Esophagus squamous epithelium (tissue), 4 donors: ENCODE data around the gene FARP2.

Source experiments
- POLR2A ChIP-seq, 4 donors: fragments of 450-650 bp; IDR thresholded peaks; one replicate each; pipeline ENCODE4 v1.6.1; 2017; ENCODE audit warnings: antibody characterized with exemption in 4 of 4, mild to moderate bottlenecking in 4 of 4, moderate library complexity in 3 of 4
- TF ChIP-seq, protein P1 (sequence below), 6 experiments: fragments of 450-650 bp in 4 of 6; fragments of 200-600 bp in 2 of 6; sonication (generic) in 2 of 6; IDR thresholded peaks; one replicate each; pipeline ENCODE4 v1.5.1; 2016 to 2019; ENCODE audit warnings: antibody characterized with exemption in 6 of 6, mild to moderate bottlenecking in 4 of 6, moderate library complexity in 4 of 6

DNA sequence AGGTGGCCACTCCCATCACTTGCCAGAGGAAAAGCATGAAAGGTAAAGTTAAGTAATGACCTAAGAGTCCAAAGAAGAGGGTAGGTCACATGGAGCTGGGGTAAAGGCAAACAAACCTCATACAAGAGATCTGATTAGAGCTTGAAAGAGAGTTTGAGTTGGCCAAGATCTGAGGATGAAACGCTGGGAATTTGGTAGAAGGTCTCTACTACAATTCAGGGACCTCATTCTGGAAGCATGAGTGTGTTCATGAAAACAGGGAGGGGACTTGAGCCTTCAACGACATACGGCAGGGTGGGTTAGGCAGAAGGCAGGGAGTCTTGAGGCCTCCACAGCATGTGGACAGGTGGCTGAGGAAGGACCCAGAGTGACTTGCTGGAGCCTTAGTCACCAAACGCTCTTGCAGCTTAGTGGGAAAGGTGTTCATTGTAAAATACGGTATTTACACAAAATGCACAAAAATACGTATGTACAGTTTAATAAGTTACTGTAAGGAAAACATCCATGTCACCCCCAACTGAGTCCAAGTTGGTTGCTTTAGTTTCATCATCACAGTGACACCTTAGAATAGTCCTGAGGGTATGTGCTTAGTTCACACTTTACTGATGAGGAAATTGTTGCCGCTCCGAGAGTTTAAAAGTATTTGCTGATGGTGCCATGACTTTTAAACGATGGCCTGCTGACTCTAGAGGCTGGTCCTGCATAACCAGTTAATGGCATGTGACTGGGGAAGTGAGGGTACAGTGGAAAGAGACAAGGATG, 5.0 kb upstream of the FARP2 start:
- TF ChIP-seq, protein P1, sequence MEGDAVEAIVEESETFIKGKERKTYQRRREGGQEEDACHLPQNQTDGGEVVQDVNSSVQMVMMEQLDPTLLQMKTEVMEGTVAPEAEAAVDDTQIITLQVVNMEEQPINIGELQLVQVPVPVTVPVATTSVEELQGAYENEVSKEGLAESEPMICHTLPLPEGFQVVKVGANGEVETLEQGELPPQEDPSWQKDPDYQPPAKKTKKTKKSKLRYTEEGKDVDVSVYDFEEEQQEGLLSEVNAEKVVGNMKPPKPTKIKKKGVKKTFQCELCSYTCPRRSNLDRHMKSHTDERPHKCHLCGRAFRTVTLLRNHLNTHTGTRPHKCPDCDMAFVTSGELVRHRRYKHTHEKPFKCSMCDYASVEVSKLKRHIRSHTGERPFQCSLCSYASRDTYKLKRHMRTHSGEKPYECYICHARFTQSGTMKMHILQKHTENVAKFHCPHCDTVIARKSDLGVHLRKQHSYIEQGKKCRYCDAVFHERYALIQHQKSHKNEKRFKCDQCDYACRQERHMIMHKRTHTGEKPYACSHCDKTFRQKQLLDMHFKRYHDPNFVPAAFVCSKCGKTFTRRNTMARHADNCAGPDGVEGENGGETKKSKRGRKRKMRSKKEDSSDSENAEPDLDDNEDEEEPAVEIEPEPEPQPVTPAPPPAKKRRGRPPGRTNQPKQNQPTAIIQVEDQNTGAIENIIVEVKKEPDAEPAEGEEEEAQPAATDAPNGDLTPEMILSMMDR (IDR thresholded peaks at IDR 0.05), result no peak
- no peak for TF ChIP-seq POLR2A (IDR thresholded peaks at IDR 0.05)
